K562 (cell line): ENCODE results near the gene DMD. TPM values are rescaled to one million over a fixed set of nuclear protein-coding genes. Genes with fewer than 3 reads are reported as not detected.

Source experiments
- ATAC-seq: fragments of 200-7000 bp; cut with Tn5 transposase; 3 replicates; pipeline ENCODE4 v1.9.1; 2020; ENCODE audit warnings: moderate library complexity
- BruUV-seq: library from RNA; stranded (reverse); fragments of 400-500 nt; replicated peaks from 2 replicates; lab custom pipeline; 2021; lab: Mats Ljungman, UMichigan
- CTCF ChIA-PET: fragments of 300-600 bp; formaldehyde crosslinking; extraction: SDS; loops from one replicate; lab custom pipeline; 2021; ENCODE audit warnings: low intra/inter-chr PET ratio; lab: Yijun Ruan, JAX
- POLR2A ChIA-PET: fragments of 300-600, 350-650 bp; sonication (Branson Sonifier 250); formaldehyde crosslinking; extraction: SDS; loops from one replicate; lab custom pipeline; 2021; ENCODE audit warnings: antibody characterized with exemption, inconsistent platforms; lab: Yijun Ruan, JAX
- DNase-seq, 4 experiments: peaks; one replicate each; pipeline versions ENCODE4 v3.0.0 to v3.0.0-alpha.2; 2011 to 2018; ENCODE audit warnings: low spot score in 3 of 4, mixed read lengths in 3 of 4; ENCODE audit errors: extremely low read depth in 1 of 4
- FAIRE-seq: peaks from 2 replicates; lab custom pipeline; 2011; peaks lifted over from hg19 to GRCh38; lab: Jason Lieb, UNC
- H2AFZ ChIP-seq: 2 replicates; pipeline ENCODE4 v1.6.0; 2011; ENCODE audit warnings: low read depth, low read length, control low read depth, inconsistent platforms
- H3K27ac ChIP-seq: fragments of 200-600 bp; 3 replicates; pipeline ENCODE4 v1.8.0; 2011; ENCODE audit warnings: low read depth, mild to moderate bottlenecking, control low read depth, inconsistent platforms, low read length, moderate library complexity, mixed read lengths; ENCODE audit errors: extremely low read depth
- H3K27me3 ChIP-seq, 2 experiments: fragments of 300-600 bp in 1 of 2; 2 replicates in 1 of 2; 3 replicates in 1 of 2; pipeline versions ENCODE4 v1.6.0 to v1.8.0; 2011; ENCODE audit warnings: inconsistent platforms in 2 of 2, low read length in 2 of 2, mild to moderate bottlenecking in 1 of 2, mixed read lengths in 1 of 2, moderate library complexity in 1 of 2; ENCODE audit not compliant: control insufficient read depth in 2 of 2, insufficient read depth in 2 of 2
- H3K36me3 ChIP-seq: fragments of 300-600 bp; 3 replicates; pipeline ENCODE4 v1.8.0; 2011; ENCODE audit warnings: mild to moderate bottlenecking, low read length, inconsistent platforms; ENCODE audit not compliant: control insufficient read depth, insufficient read depth
- H3K4me1 ChIP-seq, 2 experiments: fragments of 200-600 bp in 1 of 2; replicated peaks in 1 of 2; 2 replicates in 1 of 2; 3 replicates in 1 of 2; pipeline versions ENCODE4 v1.5.1 to v1.8.0; 2011; ENCODE audit warnings: inconsistent platforms in 2 of 2, low read length in 2 of 2, mild to moderate bottlenecking in 1 of 2, mixed read lengths in 1 of 2, moderate library complexity in 1 of 2; ENCODE audit not compliant: control insufficient read depth in 2 of 2, insufficient read depth in 2 of 2
- H3K4me2 ChIP-seq: 2 replicates; pipeline ENCODE4 v1.6.1; 2011; ENCODE audit warnings: low read length, control low read depth, inconsistent platforms, mixed read lengths; ENCODE audit not compliant: insufficient read depth
- H3K4me3 ChIP-seq: fragments of 200-600 bp; sonication (generic), shearing (Covaris generic); 2 replicates; pipeline ENCODE4 v1.5.1; 2016; ENCODE audit warnings: control low read depth, inconsistent platforms
- H3K79me2 ChIP-seq: fragments of 200-600 bp; 3 replicates; pipeline ENCODE4 v1.8.0; 2011; ENCODE audit warnings: low read length, inconsistent platforms; ENCODE audit not compliant: control insufficient read depth, insufficient read depth
- H3K9ac ChIP-seq, 2 experiments: 2 replicates each; pipeline versions ENCODE4 v1.6.0 to v1.6.1; 2011; ENCODE audit warnings: low read depth in 2 of 2, low read length in 2 of 2, control low read depth in 1 of 2, inconsistent platforms in 1 of 2, mild to moderate bottlenecking in 1 of 2, mixed read lengths in 1 of 2; ENCODE audit not compliant: insufficient read depth in 1 of 2
- H3K9me1 ChIP-seq: one replicate; pipeline ENCODE4 v1.6.0; 2011; ENCODE audit warnings: inconsistent platforms, mild to moderate bottlenecking, low read length, moderate library complexity; ENCODE audit not compliant: control insufficient read depth, insufficient read depth
- H3K9me3 ChIP-seq: replicated peaks from 2 replicates; pipeline ENCODE4 v1.5.1; 2011; ENCODE audit warnings: low read depth, low read length, inconsistent platforms; ENCODE audit not compliant: control insufficient read depth, insufficient read depth
- H4K20me1 ChIP-seq: replicated peaks from 2 replicates; pipeline ENCODE4 v1.6.1; 2011; ENCODE audit warnings: low read length, inconsistent platforms, mixed read lengths; ENCODE audit not compliant: control insufficient read depth, insufficient read depth
- CEBPZ ChIP-seq: fragments of 150-350 bp; IDR thresholded peaks from 2 replicates; pipeline ENCODE4 v1.6.1; 2014; ENCODE audit warnings: low read depth, mild to moderate bottlenecking, low read length, borderline replicate concordance
- DDX20 ChIP-seq: fragments of 450-650 bp; IDR thresholded peaks from 2 replicates; pipeline ENCODE4 v1.6.1; 2016; ENCODE audit warnings: missing genetic modification characterization, low read depth, mild to moderate bottlenecking, missing compliant biosample characterization, moderate library complexity
- MAFG ChIP-seq: fragments of 450-650 bp; conservative IDR thresholded peaks from 2 replicates; pipeline ENCODE4 v1.6.1; 2016; ENCODE audit warnings: missing genetic modification characterization, missing compliant biosample characterization
- NUFIP1 ChIP-seq: fragments of 450-650 bp; IDR thresholded peaks from 2 replicates; pipeline ENCODE4 v1.6.1; 2018; ENCODE audit not compliant: partially characterized antibody
- TCF15 ChIP-seq: fragments of 250-450 bp; sonication (Bioruptor Pico); IDR thresholded peaks from 2 replicates; pipeline ENCODE4 v1.8.0; 2022; ENCODE audit warnings: moderate library complexity, mild to moderate bottlenecking, inconsistent platforms
- ZNF12 ChIP-seq: sonication (generic); formaldehyde crosslinking; IDR thresholded peaks from 2 replicates; pipeline ENCODE4 v1.4.0; 2020; ENCODE audit warnings: mild to moderate bottlenecking, missing genetic modification reagents
- WGBS: fragments of 100-300 bp; shearing (Covaris generic); methylation state at CpG from one replicate; pipeline ENCODE4 v1.1.6; 2016; ENCODE audit warnings: low coverage, mixed read lengths; ENCODE audit not compliant: insufficient coverage; ENCODE audit errors: missing lambda C conversion rate; 5-methylcytosine and 5-hydroxymethylcytosine counted together
- in situ Hi-C: fragments of 300-500 bp; cut with MboI; formaldehyde crosslinking; loops from 4 replicates; pipeline ENCODE4 v1.15.0; 2018; ENCODE audit warnings: inconsistent platforms, mixed read lengths
- intact Hi-C: fragments of 100-400 bp; cut with micrococcal nuclease; formaldehyde crosslinking; loops from 2 replicates; pipeline ENCODE4 v1.14.2; 2022
- polyA plus RNA-seq, 8 experiments: library from polyadenylated mRNA; depleted of rRNA in 4 of 8; stranded (reverse) in 5 of 8; unstranded in 3 of 8; fragments of >200 nt; fragmentation: Nextera tagmentation in 2 of 8; fragmentation: Illumina TruSeq in 1 of 8; extraction: Ambion mirVana in 2 of 8; extraction: Trizol in 1 of 8; gene quantifications; 2 replicates each; pipeline versions ENCODE4 v1.2.1 to v1.2.3, GENCODE V29; 2011 to 2014; ENCODE audit warnings: inconsistent platforms in 1 of 8, missing spikeins in 1 of 8
- total RNA-seq, 7 experiments: library from RNA; depleted of rRNA in 6 of 7; stranded (reverse); fragments of >200 nt in 6 of 7; fragmentation: Illumina TruSeq in 2 of 7; extraction: Trizol in 2 of 7; gene quantifications; 2 replicates each; pipeline versions ENCODE4 v1.2.1 to v1.2.3, GENCODE V29; 2011 to 2021; ENCODE audit warnings: low replicate concordance in 1 of 7

DMD gene
- total and polyA plus RNA-seq, 9 of the 15 experiments (the other 6 are each of a cell fraction or from before 2014, with no cell fraction given) = 3.8 to 20.4 (median 11.4) TPM

GRCh38 chrX:31449081-31449480 is 1762.3 kb downstream of the DMD start (continued):
- no peak for TF ChIP-seq CEBPZ

GRCh38 chrX:31445542-31445941 is 1765.8 kb downstream of the DMD start:
- Histone ChIP-seq H3K79me2 (no peaks in the 10 kb centered on the region), H3K27ac (no peak overlapping the region), H3K9me1 (no peaks in the 10 kb centered on the region), H3K36me3 (no peaks in the 10 kb centered on the region), H3K27me3 (no peaks in the 10 kb centered on the region), H2AFZ (no peak overlapping the region), H3K9ac (no peak overlapping the region), H3K4me2 (no peak overlapping the region), H3K4me1 (no peaks in the 10 kb centered on the region), H3K9me3 (no peaks in the 10 kb centered on the region), H3K4me3 (no peak overlapping the region), H4K20me1 (no peaks in the 10 kb centered on the region)
- ChIA-PET CTCF (no interaction called here), POLR2A (no interaction called here)
- in situ Hi-C loops = no loop called here
- 44% methylated on average over 4 of the region's 4 CpGs for WGBS
- DNase-seq (no peak), ATAC-seq (no peak), FAIRE-seq (no peak)
- intact Hi-C loops = no loop called here
- no TSS peak for BruUV-seq
- no peak for TF ChIP-seq MAFG (tag)
- TF ChIP-seq TCF15 (CRISPR knock-in tag) = no peak
- TF ChIP-seq DDX20 (tag) = no peak
- no peak for TF ChIP-seq ZNF12 (CRISPR knock-in tag)
- TF ChIP-seq NUFIP1 = no peak
